GM10266 (cell line): Measurements from ENCODE around the gene ABCA8.

ENCODE experiments used
- DNase-seq: peaks from one replicate; pipeline ENCODE4 v3.0.0; 2012; ENCODE audit errors: extremely low spot score
- CTCF ChIP-seq: IDR thresholded peaks from 2 replicates; pipeline ENCODE4 v1.5.1; 2012; ENCODE audit warnings: mild to moderate bottlenecking, low read depth; ENCODE audit not compliant: control insufficient read depth, insufficient read depth; ENCODE audit errors: missing control alignments

The ABCA8 gene

GRCh38 chr17:68884888-68885287 lies 70.3 kb downstream of the ABCA8 start:
- no peak for TF ChIP-seq CTCF
- no peak for DNase-seq

GRCh38 chr17:68878226-68878885 lies 76.8 kb downstream of the ABCA8 start:
- no peak for DNase-seq
- no peak for TF ChIP-seq CTCF

- no peak for DNase-seq
- no peak for TF ChIP-seq CTCF
Measured at GRCh38 chr17:68871447-68871846, 83.7 kb downstream of the ABCA8 start.

- TF ChIP-seq CTCF, result no peak
- no peak for DNase-seq
Measured at GRCh38 chr17:68870976-68871375, 84.2 kb downstream of the ABCA8 start.

- no peak for DNase-seq
- no peak for TF ChIP-seq CTCF
Measured at GRCh38 chr17:68870161-68870826, 84.9 kb downstream of the ABCA8 start.

GRCh38 chr17:68868708-68869107 lies 86.5 kb downstream of the ABCA8 start:
- DNase-seq, result no peak
- no peak for TF ChIP-seq CTCF
